IPS-18a (cell line): ENCODE results near the gene ATL1.
"Not testable (repeated sequence)": the region's sequence is repeated elsewhere in the genome, so short reads cannot be mapped to it uniquely, and the experiment has no call there.

ENCODE experiments used
- H3K27ac ChIP-seq: one replicate; pipeline ENCODE4 v1.5.1; 2013; ENCODE audit warnings: low read length
- H3K27me3 ChIP-seq: one replicate; pipeline ENCODE4 v1.6.1; 2013; ENCODE audit warnings: mild to moderate bottlenecking, low read length; ENCODE audit not compliant: control insufficient read depth, insufficient read depth
- H3K36me3 ChIP-seq: one replicate; pipeline ENCODE4 v1.6.1; 2013; ENCODE audit warnings: low read depth, low read length; ENCODE audit not compliant: control insufficient read depth
- H3K4me1 ChIP-seq: one replicate; pipeline ENCODE4 v1.6.1; 2013; ENCODE audit warnings: low read depth, low read length; ENCODE audit not compliant: control insufficient read depth
- H3K4me3 ChIP-seq: one replicate; pipeline ENCODE4 v1.5.1; 2013; ENCODE audit warnings: low read length
- H3K9ac ChIP-seq: one replicate; pipeline ENCODE4 v1.6.1; 2013; ENCODE audit warnings: mild to moderate bottlenecking, low read length, moderate library complexity
- H3K9me3 ChIP-seq: one replicate; pipeline ENCODE4 v1.6.1; 2013; ENCODE audit warnings: low read depth, low read length; ENCODE audit not compliant: control insufficient read depth

ATL1 gene

GRCh38 chr14:50624447-50624846, 64.5 kb downstream of the ATL1 start:
- Histone ChIP-seq H3K4me3 (no peak overlapping the region), H3K9me3 (no peaks in the 10 kb centered on the region), H3K27me3 (no peaks in the 10 kb centered on the region), H3K36me3 (no peaks in the 10 kb centered on the region), H3K4me1 (no peaks in the 10 kb centered on the region), H3K27ac (no peak overlapping the region), H3K9ac (no peak overlapping the region)

DNA sequence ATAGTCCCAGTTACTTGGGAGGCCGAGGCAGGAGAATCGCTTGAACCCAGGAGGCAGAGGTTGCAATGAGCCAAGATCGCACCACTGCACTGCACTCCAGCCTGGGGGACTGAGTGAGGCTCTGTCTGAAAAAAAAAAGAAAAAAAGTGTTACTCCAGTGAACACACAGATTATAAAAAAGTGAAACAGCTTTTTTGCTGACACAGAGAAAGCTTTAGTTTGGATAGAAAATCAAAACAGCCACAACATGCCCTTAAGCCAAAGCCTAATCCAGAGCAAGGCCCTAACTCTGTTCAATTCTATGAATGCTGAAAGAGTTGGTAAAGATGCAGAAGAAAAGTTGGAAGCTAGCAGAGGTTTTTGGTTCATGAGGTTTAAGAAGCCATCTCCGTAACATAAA, 65.0 kb downstream of the ATL1 start:
- not testable (repeated sequence) for H3K9ac ChIP-seq, H3K27me3 ChIP-seq, H3K9me3 ChIP-seq, H3K36me3 ChIP-seq, H3K4me1 ChIP-seq, H3K27ac ChIP-seq, H3K4me3 ChIP-seq

DNA sequence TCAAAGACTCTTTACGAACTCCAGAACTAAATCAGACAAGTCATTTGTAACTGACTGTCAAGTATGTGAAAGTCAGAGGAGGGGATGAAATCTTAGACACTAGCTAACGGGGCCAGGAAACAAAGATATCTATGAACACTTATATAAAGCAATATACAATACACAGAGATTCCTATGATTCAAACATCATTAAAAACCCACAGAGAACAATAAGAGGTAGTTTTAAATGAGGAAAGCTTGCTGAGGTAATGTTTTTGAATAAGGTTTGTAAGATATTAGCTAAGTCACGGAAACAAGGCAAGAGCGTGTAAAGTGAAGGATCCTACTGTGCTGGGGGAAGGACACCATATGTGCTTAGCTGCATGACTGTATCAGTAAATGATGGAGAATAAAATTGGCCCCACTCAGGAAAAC, 71.5 kb downstream of the ATL1 start:
- H3K4me3 ChIP-seq, result no peak overlapping the region
- peaks cover 17% of the 10 kb centered on the region for H3K36me3 ChIP-seq
- no peak overlapping the region for H3K9ac ChIP-seq
- no peaks in the 10 kb centered on the region for H3K4me1 ChIP-seq
- H3K9me3 ChIP-seq, result no peaks in the 10 kb centered on the region
- H3K27me3 ChIP-seq, result no peaks in the 10 kb centered on the region
- H3K27ac ChIP-seq, result no peak overlapping the region

GRCh38 chr14:50633954-50634353, 74.0 kb downstream of the ATL1 start:
- Histone ChIP-seq H3K27me3 (no peaks in the 10 kb centered on the region), H3K4me3 (no peak overlapping the region), H3K27ac (no peak overlapping the region), H3K36me3 (peaks cover 17% of the 10 kb centered on the region), H3K4me1 (no peaks in the 10 kb centered on the region), H3K9me3 (no peaks in the 10 kb centered on the region), H3K9ac (no peak overlapping the region)

DNA sequence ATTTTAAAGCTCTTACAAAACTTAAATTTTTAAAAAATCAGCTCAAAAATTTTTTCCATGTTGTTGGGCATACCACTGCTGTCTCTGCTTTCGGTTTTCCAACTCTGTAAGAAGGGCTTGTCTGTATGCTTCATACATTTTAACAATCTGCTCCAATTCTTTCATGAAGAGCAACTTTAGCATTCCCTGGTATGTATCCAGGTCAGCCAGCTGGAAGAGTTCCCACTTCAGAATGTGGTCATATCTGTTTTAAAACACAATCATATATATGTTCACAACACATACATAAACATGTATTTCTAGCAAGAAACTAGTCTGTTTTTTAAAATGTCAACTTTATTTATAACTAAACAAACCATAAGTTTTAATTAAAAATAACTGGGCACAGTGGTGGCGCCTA, 75.2 kb downstream of the ATL1 start:
- no peaks in the 10 kb centered on the region for H3K27me3 ChIP-seq
- no peak overlapping the region for H3K9ac ChIP-seq
- peaks cover 17% of the 10 kb centered on the region for H3K36me3 ChIP-seq
- no peak overlapping the region for H3K27ac ChIP-seq
- no peaks in the 10 kb centered on the region for H3K9me3 ChIP-seq
- H3K4me1 ChIP-seq, result no peaks in the 10 kb centered on the region
- H3K4me3 ChIP-seq, result no peak overlapping the region

DNA sequence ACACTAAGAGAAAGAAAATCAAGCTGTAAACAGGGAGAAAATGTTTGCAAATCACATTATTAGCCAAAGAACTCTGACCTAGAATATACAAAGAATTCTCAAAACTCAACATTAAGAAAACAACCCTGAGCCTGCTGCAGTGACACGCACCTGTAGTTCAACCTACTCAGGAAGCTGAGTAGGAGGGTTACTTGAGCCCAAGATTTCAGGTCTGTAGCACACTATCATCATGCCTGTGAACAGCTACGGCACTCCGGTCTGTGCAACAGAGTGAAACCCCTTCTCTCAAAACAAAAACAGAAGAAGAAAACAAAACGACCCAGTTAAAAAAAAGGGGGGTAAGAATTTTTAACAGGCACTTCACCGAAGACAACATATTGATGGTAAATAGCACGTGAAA, 87.3 kb downstream of the ATL1 start:
- Histone ChIP-seq H3K4me3 (no peak overlapping the region), H3K4me1 (no peaks in the 10 kb centered on the region), H3K9me3 (no peaks in the 10 kb centered on the region), H3K27ac (no peak overlapping the region), H3K36me3 (peaks cover 18% of the 10 kb centered on the region), H3K27me3 (no peaks in the 10 kb centered on the region), H3K9ac (no peak overlapping the region)

DNA sequence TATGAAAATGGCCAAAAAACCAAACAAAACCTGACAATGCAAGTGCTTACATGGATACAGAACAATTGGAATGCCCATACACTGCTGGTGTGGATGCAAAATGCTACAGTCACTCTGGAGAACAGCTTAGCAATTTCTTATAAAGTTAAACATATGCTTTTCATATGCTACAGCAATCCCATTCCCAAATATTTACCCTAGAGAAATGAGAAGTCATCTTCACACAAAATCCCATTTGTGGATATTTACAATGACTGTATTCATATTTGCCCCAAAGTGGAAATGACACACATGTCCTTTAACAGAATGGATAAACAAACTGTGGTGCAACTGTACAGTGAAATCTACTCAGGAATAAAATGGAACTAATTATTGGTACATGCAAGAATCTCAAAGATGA, 87.8 kb downstream of the ATL1 start:
- no peaks in the 10 kb centered on the region for H3K4me1 ChIP-seq
- no peak overlapping the region for H3K4me3 ChIP-seq
- no peaks in the 10 kb centered on the region for H3K27me3 ChIP-seq
- H3K9ac ChIP-seq, result no peak overlapping the region
- no peaks in the 10 kb centered on the region for H3K9me3 ChIP-seq
- peaks cover 15% of the 10 kb centered on the region for H3K36me3 ChIP-seq
- H3K27ac ChIP-seq, result no peak overlapping the region

GRCh38 chr14:50649691-50650090, 89.7 kb downstream of the ATL1 start:
- Histone ChIP-seq H3K9ac (no peak overlapping the region), H3K27ac (no peak overlapping the region), H3K27me3 (no peaks in the 10 kb centered on the region), H3K4me3 (no peak overlapping the region), H3K9me3 (no peaks in the 10 kb centered on the region), H3K36me3 (peaks cover 5% of the 10 kb centered on the region), H3K4me1 (no peaks in the 10 kb centered on the region)

GRCh38 chr14:50656776-50657175, 96.8 kb downstream of the ATL1 start:
- no peak overlapping the region for H3K27ac ChIP-seq

DNA sequence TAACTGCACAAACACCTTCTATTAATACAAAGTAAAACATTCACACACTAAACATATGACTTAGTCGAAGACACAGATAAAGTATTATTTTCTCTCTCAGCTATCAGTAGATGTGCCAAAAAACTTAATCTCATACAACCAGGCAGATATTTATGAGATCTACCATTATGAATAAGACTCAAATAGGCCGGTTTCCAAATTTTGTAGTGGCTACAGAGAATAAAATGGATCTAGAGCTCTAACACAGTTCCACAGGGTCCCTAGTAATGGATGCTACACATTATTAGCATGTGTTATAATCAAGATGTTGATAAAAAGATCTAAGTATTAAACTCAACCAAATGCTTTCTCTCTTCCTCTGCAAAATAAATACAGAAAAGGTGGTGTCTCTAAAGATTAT, 97.8 kb downstream of the ATL1 start:
- H3K4me3 ChIP-seq, result peak overlapping the region; percentile 40
- H3K27ac ChIP-seq, result peak overlapping the region; percentile 66
- H3K9me3 ChIP-seq, result no peaks in the 10 kb centered on the region
- H3K36me3 ChIP-seq, result peaks cover 15% of the 10 kb centered on the region
- H3K4me1 ChIP-seq, result peaks cover 23% of the 10 kb centered on the region
- H3K27me3 ChIP-seq, result no peaks in the 10 kb centered on the region
- H3K9ac ChIP-seq, result peak overlapping the region; percentile 15

More at GRCh38 chr14:50656776-50657175, 96.8 kb downstream of the ATL1 start:
- Histone ChIP-seq H3K27me3 (no peaks in the 10 kb centered on the region), H3K36me3 (peaks cover 15% of the 10 kb centered on the region), H3K4me3 (no peak overlapping the region), H3K9me3 (no peaks in the 10 kb centered on the region), H3K9ac (no peak overlapping the region), H3K4me1 (peaks cover 23% of the 10 kb centered on the region)

GRCh38 chr14:50658203-50658602, 98.3 kb downstream of the ATL1 start:
- Histone ChIP-seq H3K27me3 (no peaks in the 10 kb centered on the region), H3K9me3 (no peaks in the 10 kb centered on the region), H3K9ac (peak overlapping the region; percentile 15), H3K27ac (peak overlapping the region; percentile 66), H3K36me3 (peaks cover 15% of the 10 kb centered on the region), H3K4me1 (peaks cover 23% of the 10 kb centered on the region), H3K4me3 (peak overlapping the region; percentile 40)

DNA sequence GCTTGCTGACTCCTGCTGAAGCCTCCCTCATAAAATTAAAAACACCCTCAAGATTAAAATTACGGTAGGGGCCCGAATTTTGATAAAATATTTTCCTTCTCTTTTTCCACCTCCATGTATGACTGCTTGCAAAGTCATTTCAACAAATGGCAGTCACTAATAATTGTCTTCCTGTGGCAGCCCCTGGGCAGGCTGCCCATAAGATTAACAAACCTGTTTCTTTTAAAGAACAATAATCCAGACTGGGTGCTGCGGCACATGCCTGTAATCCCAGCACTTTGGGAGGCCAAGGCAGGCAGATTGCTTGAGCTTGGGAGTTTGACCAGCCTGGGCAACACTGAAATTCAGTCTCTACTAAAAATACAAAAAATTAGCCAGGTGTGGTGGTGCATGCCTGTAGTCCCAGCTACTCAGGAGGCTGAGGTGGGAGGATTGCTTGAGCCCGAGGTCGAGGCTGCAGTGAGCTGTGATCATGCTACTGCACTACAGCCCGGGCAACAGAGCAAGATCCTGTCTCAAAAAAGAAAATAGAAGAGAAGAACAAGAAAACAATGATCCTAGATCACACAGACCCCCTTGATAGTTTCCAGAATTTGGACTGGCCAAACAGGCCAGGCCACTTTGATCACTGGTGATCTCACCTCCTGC, 99.5 kb downstream of the ATL1 start:
- H3K27me3 ChIP-seq, result no peaks in the 10 kb centered on the region
- H3K36me3 ChIP-seq, result peaks cover 16% of the 10 kb centered on the region
- H3K9ac ChIP-seq, result no peak overlapping the region
- no peak overlapping the region for H3K27ac ChIP-seq
- no peaks in the 10 kb centered on the region for H3K9me3 ChIP-seq
- no peak overlapping the region for H3K4me3 ChIP-seq
- peaks cover 23% of the 10 kb centered on the region for H3K4me1 ChIP-seq
